Karpas-422 (cell line): ENCODE results near the gene KIF27. TPM values are rescaled to one million over a fixed set of nuclear protein-coding genes. Genes with fewer than 3 reads are reported as not detected.
"Not testable (repeated sequence)": the region's sequence is repeated elsewhere in the genome, so short reads cannot be mapped to it uniquely, and the experiment has no call there.

Source experiments
- DNase-seq: peaks from one replicate; pipeline ENCODE4 v3.0.0-alpha.2; 2015
- H2AFZ ChIP-seq: fragments of 200-600 bp; sonication (generic); 2 replicates; pipeline ENCODE4 v1.6.1; 2014; ENCODE audit warnings: antibody characterized with exemption, low read length, mixed read lengths
- H3K27ac ChIP-seq: fragments of 200-600 bp; sonication (generic); 2 replicates; pipeline ENCODE4 v1.5.1; 2014; ENCODE audit warnings: mild to moderate bottlenecking, low read length, moderate library complexity
- H3K27me3 ChIP-seq: fragments of 200-600 bp; sonication (generic); 2 replicates; pipeline ENCODE4 v1.6.1; 2014; ENCODE audit warnings: low read length, mixed read lengths
- H3K36me3 ChIP-seq: fragments of 200-600 bp; sonication (generic); 2 replicates; pipeline ENCODE4 v1.6.1; 2014; ENCODE audit warnings: low read length, mixed read lengths; ENCODE audit not compliant: insufficient read depth
- H3K4me1 ChIP-seq: fragments of 200-600 bp; sonication (generic); 2 replicates; pipeline ENCODE4 v1.6.1; 2014; ENCODE audit warnings: mild to moderate bottlenecking, low read length, mixed read lengths
- H3K4me2 ChIP-seq: fragments of 200-600 bp; sonication (generic); 2 replicates; pipeline ENCODE4 v1.6.1; 2014; ENCODE audit warnings: low read length, low read depth, mild to moderate bottlenecking; ENCODE audit not compliant: poor library complexity, severe bottlenecking
- H3K4me3 ChIP-seq: fragments of 200-600 bp; sonication (generic); 2 replicates; pipeline ENCODE4 v1.5.1; 2014; ENCODE audit warnings: mild to moderate bottlenecking, antibody characterized with exemption, low read length, mixed read lengths
- H3K79me2 ChIP-seq: fragments of 200-600 bp; sonication (generic); 2 replicates; pipeline ENCODE4 v1.6.1; 2014; ENCODE audit warnings: mild to moderate bottlenecking, low read length, mixed read lengths
- H3K9ac ChIP-seq: fragments of 200-600 bp; sonication (generic); 2 replicates; pipeline ENCODE4 v1.6.0; 2014; ENCODE audit warnings: low read length
- H3K9me2 ChIP-seq: fragments of 200-600 bp; sonication (generic), shearing (Covaris generic); replicated peaks from 2 replicates; pipeline ENCODE4 v1.6.0; 2014; ENCODE audit warnings: mild to moderate bottlenecking, low read length, moderate library complexity; ENCODE audit not compliant: insufficient read depth
- H3K9me3 ChIP-seq: fragments of 300-700, 200-600 bp; sonication (generic); 2 replicates; pipeline ENCODE4 v1.6.1; 2014; ENCODE audit warnings: low read length, mixed read lengths
- H4K20me1 ChIP-seq: fragments of 200-600 bp; sonication (generic); 2 replicates; pipeline ENCODE4 v1.6.1; 2014; ENCODE audit warnings: mild to moderate bottlenecking, antibody characterized with exemption, low read length, low read depth; ENCODE audit not compliant: insufficient read depth
- total RNA-seq: library from RNA; depleted of rRNA; stranded (reverse); fragments of >200 nt; shearing (Covaris generic); gene quantifications from 2 replicates; pipeline ENCODE4 v1.2.3, GENCODE V29; 2014; ENCODE audit warnings: low replicate concordance

The KIF27 gene
- total RNA-seq, 1 experiment from 2014 or later, result 7.6 TPM

GRCh38 chr9:83920469-83920926, 734 bp downstream of the KIF27 start:
- Histone ChIP-seq H3K9me3 (no peaks in the 10 kb centered on the region), H3K27ac (peak overlapping the region; percentile 48), H3K79me2 (peaks cover 30% of the 10 kb centered on the region), H3K36me3 (no peaks in the 10 kb centered on the region), H3K9me2 (no peaks in the 10 kb centered on the region), H3K4me1 (peaks cover 15% of the 10 kb centered on the region), H2AFZ (no peak overlapping the region), H3K4me3 (peak overlapping the region; percentile 67), H3K4me2 (peak overlapping the region; percentile 90), H3K9ac (peak overlapping the region; percentile 86), H4K20me1 (no peaks in the 10 kb centered on the region), H3K27me3 (no peaks in the 10 kb centered on the region)
- DNase-seq, result no peak

- Histone ChIP-seq H3K9ac (no peak overlapping the region), H2AFZ (no peak overlapping the region), H3K27ac (no peak overlapping the region), H3K4me3 (no peak overlapping the region), H3K9me2 (no peaks in the 10 kb centered on the region), H3K9me3 (no peaks in the 10 kb centered on the region), H4K20me1 (no peaks in the 10 kb centered on the region), H3K4me2 (no peak overlapping the region), H3K4me1 (peaks cover 15% of the 10 kb centered on the region), H3K27me3 (no peaks in the 10 kb centered on the region), H3K79me2 (peaks cover 30% of the 10 kb centered on the region), H3K36me3 (no peaks in the 10 kb centered on the region)
- DNase-seq, result no peak
Measured at GRCh38 chr9:83919111-83919510, 2.1 kb downstream of the KIF27 start.

DNA sequence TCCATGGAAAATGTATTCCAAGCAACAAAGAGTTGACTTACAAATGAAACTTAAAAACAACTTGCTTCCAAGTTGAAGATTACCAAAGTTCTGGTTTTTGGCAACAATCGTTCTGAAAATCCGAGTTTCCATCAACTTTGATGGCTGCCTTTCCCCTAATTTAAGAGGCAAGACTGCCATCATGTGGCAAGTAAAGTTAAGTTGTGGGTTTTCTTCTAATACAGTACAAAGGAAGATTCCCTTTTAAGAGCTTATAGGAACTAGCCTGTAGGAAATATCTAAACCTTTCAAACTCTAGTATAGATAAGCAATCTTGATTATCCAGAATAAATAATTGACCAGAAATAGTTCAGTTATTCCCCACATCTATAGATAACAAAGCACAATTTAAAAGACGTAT, 9.0 kb downstream of the KIF27 start:
- not testable (repeated sequence) for H3K79me2 ChIP-seq, H3K36me3 ChIP-seq, H2AFZ ChIP-seq, H3K27ac ChIP-seq, H3K9me3 ChIP-seq, H3K4me3 ChIP-seq, H3K9ac ChIP-seq, H3K4me1 ChIP-seq, H3K27me3 ChIP-seq, H4K20me1 ChIP-seq, H3K9me2 ChIP-seq, H3K4me2 ChIP-seq
- peak; percentile 69 for DNase-seq

GRCh38 chr9:83906144-83906543, 15.1 kb downstream of the KIF27 start:
- H3K79me2 ChIP-seq, result no peaks in the 10 kb centered on the region
- H3K9me3 ChIP-seq, result no peaks in the 10 kb centered on the region
- DNase-seq, result no peak
- no peak overlapping the region for H2AFZ ChIP-seq
- no peaks in the 10 kb centered on the region for H3K36me3 ChIP-seq
- H3K9ac ChIP-seq, result no peak overlapping the region
- H3K4me3 ChIP-seq, result no peak overlapping the region
- no peaks in the 10 kb centered on the region for H3K27me3 ChIP-seq
- H4K20me1 ChIP-seq, result no peaks in the 10 kb centered on the region
- no peaks in the 10 kb centered on the region for H3K9me2 ChIP-seq
- H3K4me2 ChIP-seq, result no peak overlapping the region
- H3K4me1 ChIP-seq, result peaks cover 6% of the 10 kb centered on the region; the same call in 1 of the 2 replicates
- H3K27ac ChIP-seq, result no peak overlapping the region

DNA sequence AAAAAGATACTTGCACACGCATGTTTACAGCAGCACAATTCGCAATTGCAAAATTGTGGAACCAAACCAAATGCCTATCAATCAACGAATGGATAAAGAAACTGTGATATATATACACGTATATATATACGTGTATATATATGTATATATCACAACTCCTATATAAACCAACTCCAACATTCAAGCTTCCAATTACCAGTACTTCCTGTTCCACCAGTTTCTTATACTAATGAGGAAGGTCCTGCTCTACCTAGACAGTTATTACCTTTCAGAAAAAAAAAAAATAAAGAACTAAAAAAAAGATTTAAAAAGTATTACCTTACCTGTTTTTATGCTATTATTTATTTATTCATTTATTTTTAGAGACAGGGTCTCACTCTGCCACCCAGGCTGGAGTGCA, 20.6 kb downstream of the KIF27 start:
- H4K20me1 ChIP-seq, H3K9me2 ChIP-seq, H3K4me3 ChIP-seq, H3K27me3 ChIP-seq, H3K9ac ChIP-seq, H3K27ac ChIP-seq, DNase-seq, H3K36me3 ChIP-seq, H3K4me2 ChIP-seq, H2AFZ ChIP-seq, H3K79me2 ChIP-seq, H3K9me3 ChIP-seq, H3K4me1 ChIP-seq: not testable (repeated sequence)

- not testable (repeated sequence) for H3K4me2 ChIP-seq, H3K9me3 ChIP-seq, H3K9me2 ChIP-seq, H2AFZ ChIP-seq, DNase-seq, H3K9ac ChIP-seq, H3K36me3 ChIP-seq, H3K27me3 ChIP-seq, H3K79me2 ChIP-seq, H3K27ac ChIP-seq, H3K4me3 ChIP-seq, H4K20me1 ChIP-seq, H3K4me1 ChIP-seq
Measured at GRCh38 chr9:83894301-83894700, 26.9 kb downstream of the KIF27 start.

DNA sequence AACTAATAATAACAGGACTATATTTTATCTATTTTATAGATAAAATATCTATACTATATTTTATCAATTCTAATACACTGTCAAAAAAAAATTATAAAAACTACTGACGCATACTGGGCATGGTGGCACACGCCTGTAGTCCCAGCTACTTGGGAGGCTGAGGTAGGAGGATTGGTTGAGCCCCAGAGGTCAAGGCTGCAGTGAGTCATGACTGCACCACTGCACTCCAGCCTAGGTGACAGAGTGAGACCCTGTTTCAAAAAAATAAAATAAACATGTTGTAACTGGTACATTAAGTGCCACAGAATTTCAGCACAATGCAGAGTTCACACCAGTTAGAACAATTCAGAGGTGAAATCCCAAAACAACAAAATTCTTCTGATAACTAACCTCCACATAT, 34.7 kb downstream of the KIF27 start:
- H3K4me1 ChIP-seq, H3K9me2 ChIP-seq, H3K9ac ChIP-seq, DNase-seq, H3K27ac ChIP-seq, H3K4me2 ChIP-seq, H3K9me3 ChIP-seq, H3K79me2 ChIP-seq, H3K4me3 ChIP-seq, H2AFZ ChIP-seq, H4K20me1 ChIP-seq, H3K27me3 ChIP-seq, H3K36me3 ChIP-seq: not testable (repeated sequence)

DNA sequence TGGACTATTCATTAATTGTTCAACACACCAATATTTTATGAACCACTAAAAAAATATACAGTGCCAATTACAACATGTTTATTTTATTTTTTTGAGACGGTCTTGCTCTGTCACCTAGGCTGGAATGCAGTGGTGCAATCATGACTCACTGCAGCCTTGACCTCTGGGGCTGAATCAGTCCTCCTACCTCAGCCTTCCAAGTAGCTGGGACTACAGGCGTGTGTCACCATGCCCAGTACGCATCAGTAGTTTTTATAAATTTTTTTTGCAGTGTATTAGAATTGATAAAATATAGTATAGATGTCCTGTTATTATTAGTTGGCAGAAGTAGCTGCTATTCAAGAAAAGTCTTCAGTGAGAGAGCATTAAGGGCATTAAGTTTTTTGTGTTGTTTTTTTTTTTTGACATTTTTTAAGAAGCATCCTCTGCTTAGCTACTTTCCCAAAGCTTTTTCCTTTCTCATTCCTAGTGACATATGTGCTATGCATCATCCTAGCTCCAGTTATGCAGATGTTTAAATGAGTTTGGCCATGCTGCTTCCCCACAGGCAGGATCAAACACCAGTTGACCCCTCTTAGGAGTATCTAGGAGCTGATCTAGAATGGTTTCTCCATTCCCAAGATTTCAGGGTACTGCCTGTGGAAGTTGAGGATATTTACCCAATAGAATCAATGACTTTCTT, 35.5 kb downstream of the KIF27 start:
- not testable (repeated sequence) for DNase-seq, H3K9ac ChIP-seq, H3K9me2 ChIP-seq, H2AFZ ChIP-seq, H3K27ac ChIP-seq, H4K20me1 ChIP-seq, H3K4me3 ChIP-seq, H3K4me2 ChIP-seq, H3K36me3 ChIP-seq, H3K9me3 ChIP-seq, H3K79me2 ChIP-seq, H3K4me1 ChIP-seq, H3K27me3 ChIP-seq
